OCI-LY1 (cell line): ENCODE data around the gene TMEM190.

ENCODE experiments used
- H2AFZ ChIP-seq: fragments of 200-600 bp; sonication (generic), shearing (Covaris generic); 2 replicates; pipeline ENCODE4 v1.6.0; 2014; ENCODE audit warnings: antibody characterized with exemption, mild to moderate bottlenecking, low read length
- H3F3A ChIP-seq: fragments of 200-600 bp; sonication (generic), shearing (Covaris generic); 2 replicates; pipeline ENCODE4 v1.6.0; 2014; ENCODE audit warnings: mild to moderate bottlenecking, antibody characterized with exemption, low read length, moderate library complexity; ENCODE audit not compliant: insufficient read depth
- H3K27ac ChIP-seq: fragments of 200-600 bp; sonication (generic); 2 replicates; pipeline ENCODE4 v1.5.1; 2014; ENCODE audit warnings: low read length, mixed run types, mild to moderate bottlenecking, low read depth; ENCODE audit not compliant: poor library complexity, severe bottlenecking
- H3K27me3 ChIP-seq: fragments of 200-600 bp; sonication (generic); 2 replicates; pipeline ENCODE4 v1.6.0; 2014; ENCODE audit warnings: antibody characterized with exemption, mild to moderate bottlenecking, low read length, moderate library complexity; ENCODE audit not compliant: insufficient read depth
- H3K36me3 ChIP-seq: fragments of 200-600 bp; sonication (generic); 2 replicates; pipeline ENCODE4 v1.6.1; 2014; ENCODE audit warnings: mild to moderate bottlenecking, antibody characterized with exemption, low read length, moderate library complexity, mixed read lengths; ENCODE audit not compliant: insufficient read depth
- H3K4me1 ChIP-seq: fragments of 200-600 bp; sonication (generic); 2 replicates; pipeline ENCODE4 v1.5.1; 2014; ENCODE audit warnings: mild to moderate bottlenecking, low read length, moderate library complexity; ENCODE audit not compliant: insufficient read depth, severe bottlenecking
- H3K4me2 ChIP-seq: fragments of 200-600 bp; sonication (generic), shearing (Covaris generic); 2 replicates; pipeline ENCODE4 v1.6.1; 2014; ENCODE audit warnings: low read length
- H3K4me3 ChIP-seq: fragments of 200-600 bp; sonication (generic); 2 replicates; pipeline ENCODE4 v1.5.1; 2014; ENCODE audit warnings: low read length, low read depth, mild to moderate bottlenecking, mixed read lengths; ENCODE audit not compliant: poor library complexity, severe bottlenecking
- H3K79me2 ChIP-seq: fragments of 200-600 bp; shearing (Covaris generic); 2 replicates; pipeline ENCODE4 v1.6.1; 2016; ENCODE audit warnings: mixed run types, low read length, mixed read lengths; ENCODE audit not compliant: insufficient read depth
- H3K9ac ChIP-seq: fragments of 200-600 bp; sonication (generic), shearing (Covaris generic); 2 replicates; pipeline ENCODE4 v1.6.1; 2014; ENCODE audit warnings: mild to moderate bottlenecking, low read length, mixed read lengths
- H3K9me2 ChIP-seq: fragments of 200-600 bp; sonication (generic), shearing (Covaris generic); 2 replicates; pipeline ENCODE4 v1.6.1; 2014; ENCODE audit warnings: low read depth, mild to moderate bottlenecking, low read length, mixed read lengths
- H3K9me3 ChIP-seq: fragments of 200-600 bp; shearing (Covaris generic); 2 replicates; pipeline ENCODE4 v1.6.1; 2014; ENCODE audit warnings: low read length, mixed read lengths
- H4K20me1 ChIP-seq: fragments of 200-600 bp; sonication (generic), shearing (Covaris generic); 2 replicates; pipeline ENCODE4 v1.6.0; 2016; ENCODE audit warnings: mild to moderate bottlenecking, low read length; ENCODE audit not compliant: insufficient read depth
- CTCF ChIP-seq: fragments of 200-600 bp; sonication (generic), shearing (Covaris generic); IDR thresholded peaks from 2 replicates; pipeline ENCODE4 v1.5.1; 2017; ENCODE audit warnings: mild to moderate bottlenecking, antibody characterized with exemption, low read length, moderate library complexity, mixed read lengths
- EZH2 ChIP-seq: fragments of 200-600 bp; sonication (generic), shearing (Covaris generic); IDR thresholded peaks from 2 replicates; pipeline ENCODE4 v1.8.0; 2017; ENCODE audit warnings: borderline replicate concordance, mixed run types, mild to moderate bottlenecking, antibody characterized with exemption, low read length, moderate library complexity, mixed read lengths

Gene TMEM190

GRCh38 chr19:55373993-55374757 lies 2.5 kb upstream of the TMEM190 start:
- Histone ChIP-seq H4K20me1 (no peaks in the 10 kb centered on the region), H3K4me1 (peaks cover 4% of the 10 kb centered on the region), H3K27ac (no peak overlapping the region), H3K79me2 (no peaks in the 10 kb centered on the region), H3K9ac (no peak overlapping the region), H3K4me3 (no peak overlapping the region), H3K9me2 (no peaks in the 10 kb centered on the region), H3K4me2 (no peak overlapping the region), H3K27me3 (peaks cover 18% of the 10 kb centered on the region; the same call in 1 of the 2 replicates), H3K9me3 (no peaks in the 10 kb centered on the region), H3F3A (no peaks in the 10 kb centered on the region), H2AFZ (no peak overlapping the region), H3K36me3 (no peaks in the 10 kb centered on the region)
- TF ChIP-seq CTCF (no peak), EZH2 (no peak)

- H3K27me3 ChIP-seq = 0 out of 2 replicates have a peak, but pooled peaks cover 11% of the 10 kb centered on the region
- no peak overlapping the region for H3K4me3 ChIP-seq
- no peaks in the 10 kb centered on the region for H3K9me3 ChIP-seq
- no peak for TF ChIP-seq CTCF
- TF ChIP-seq EZH2 = no peak
- no peak overlapping the region for H3K9ac ChIP-seq
- no peaks in the 10 kb centered on the region for H3K9me2 ChIP-seq
- H3K79me2 ChIP-seq = no peaks in the 10 kb centered on the region
- H3K4me1 ChIP-seq = no peaks in the 10 kb centered on the region
- no peak overlapping the region for H3K4me2 ChIP-seq
- no peak overlapping the region for H2AFZ ChIP-seq
- no peak overlapping the region for H3K27ac ChIP-seq
- no peaks in the 10 kb centered on the region for H3K36me3 ChIP-seq
- no peaks in the 10 kb centered on the region for H4K20me1 ChIP-seq
- no peaks in the 10 kb centered on the region for H3F3A ChIP-seq
Measured at GRCh38 chr19:55377356-55378131, 918 bp downstream of the TMEM190 start.

GRCh38 chr19:55379174-55379573 lies 2.5 kb downstream of the TMEM190 start:
- no peaks in the 10 kb centered on the region for H4K20me1 ChIP-seq
- H3K27me3 ChIP-seq = 0 out of 2 replicates have a peak, but pooled peaks cover 11% of the 10 kb centered on the region
- H3K9me3 ChIP-seq = no peaks in the 10 kb centered on the region
- H3K9me2 ChIP-seq = no peaks in the 10 kb centered on the region
- H3K4me3 ChIP-seq = no peak overlapping the region
- H3K79me2 ChIP-seq = no peaks in the 10 kb centered on the region
- no peaks in the 10 kb centered on the region; the same call in 1 of the 2 replicates for H3K36me3 ChIP-seq
- TF ChIP-seq CTCF = no peak
- no peak for TF ChIP-seq EZH2
- H3F3A ChIP-seq = no peaks in the 10 kb centered on the region
- H3K9ac ChIP-seq = no peak overlapping the region
- no peak overlapping the region for H2AFZ ChIP-seq
- H3K4me1 ChIP-seq = peaks cover 6% of the 10 kb centered on the region
- H3K27ac ChIP-seq = no peak overlapping the region
- H3K4me2 ChIP-seq = no peak overlapping the region
